Coronary artery (tissue), 2 donors: ENCODE data around the gene EFNA4.

Source experiments
- DNase-seq: peaks from one replicate; pipeline ENCODE4 v3.0.0-alpha.2; 2017; ENCODE audit warnings: low spot score
- H3K27ac ChIP-seq, 2 donors: fragments of 200-600 bp; sonication (generic); one replicate each; pipeline ENCODE4 v1.5.1; 2016 to 2019
- H3K4me3 ChIP-seq: fragments of 200-600 bp; sonication (generic); 2 replicates; pipeline ENCODE4 v1.5.1; 2016; ENCODE audit warnings: mild to moderate bottlenecking, moderate library complexity
- TF ChIP-seq, protein P1 (sequence below): fragments of 200-600 bp; sonication (generic); IDR thresholded peaks from one replicate; pipeline ENCODE4 v1.5.1; 2019; ENCODE audit warnings: antibody characterized with exemption

Gene EFNA4, protein sequence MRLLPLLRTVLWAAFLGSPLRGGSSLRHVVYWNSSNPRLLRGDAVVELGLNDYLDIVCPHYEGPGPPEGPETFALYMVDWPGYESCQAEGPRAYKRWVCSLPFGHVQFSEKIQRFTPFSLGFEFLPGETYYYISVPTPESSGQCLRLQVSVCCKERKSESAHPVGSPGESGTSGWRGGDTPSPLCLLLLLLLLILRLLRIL

DNA sequence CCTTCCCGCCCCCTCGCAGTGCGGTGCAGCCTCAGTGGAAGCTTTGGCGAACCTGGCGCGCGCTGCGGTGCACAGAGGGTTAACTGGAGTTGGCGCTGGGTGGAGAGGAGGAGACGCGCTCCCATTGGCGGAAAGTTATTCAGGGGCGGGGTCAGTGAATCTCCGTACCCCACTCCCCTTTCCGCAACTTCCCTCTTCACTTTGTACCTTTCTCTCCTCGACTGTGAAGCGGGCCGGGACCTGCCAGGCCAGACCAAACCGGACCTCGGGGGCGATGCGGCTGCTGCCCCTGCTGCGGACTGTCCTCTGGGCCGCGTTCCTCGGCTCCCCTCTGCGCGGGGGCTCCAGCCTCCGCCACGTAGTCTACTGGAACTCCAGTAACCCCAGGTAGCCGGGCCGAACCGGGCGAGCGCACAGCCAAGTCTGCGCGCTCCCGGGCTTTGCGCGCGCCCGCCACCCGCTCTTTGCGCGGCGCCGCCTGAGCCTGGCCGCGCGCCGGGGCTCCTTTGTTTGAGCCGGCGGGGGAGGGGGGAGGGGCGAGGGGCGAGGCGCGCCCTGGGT is at the start of gene EFNA4:
EFNA4 (plus strand) TSS at position 191 of the 561 bp plus-strand sequence; CDS start at position 275, 84 bp downstream.
- peak within 1 kb of the TSS; percentile 43 to 85 for H3K27ac ChIP-seq
- DNase-seq, result peak; percentile 85
- TF ChIP-seq, protein P1, sequence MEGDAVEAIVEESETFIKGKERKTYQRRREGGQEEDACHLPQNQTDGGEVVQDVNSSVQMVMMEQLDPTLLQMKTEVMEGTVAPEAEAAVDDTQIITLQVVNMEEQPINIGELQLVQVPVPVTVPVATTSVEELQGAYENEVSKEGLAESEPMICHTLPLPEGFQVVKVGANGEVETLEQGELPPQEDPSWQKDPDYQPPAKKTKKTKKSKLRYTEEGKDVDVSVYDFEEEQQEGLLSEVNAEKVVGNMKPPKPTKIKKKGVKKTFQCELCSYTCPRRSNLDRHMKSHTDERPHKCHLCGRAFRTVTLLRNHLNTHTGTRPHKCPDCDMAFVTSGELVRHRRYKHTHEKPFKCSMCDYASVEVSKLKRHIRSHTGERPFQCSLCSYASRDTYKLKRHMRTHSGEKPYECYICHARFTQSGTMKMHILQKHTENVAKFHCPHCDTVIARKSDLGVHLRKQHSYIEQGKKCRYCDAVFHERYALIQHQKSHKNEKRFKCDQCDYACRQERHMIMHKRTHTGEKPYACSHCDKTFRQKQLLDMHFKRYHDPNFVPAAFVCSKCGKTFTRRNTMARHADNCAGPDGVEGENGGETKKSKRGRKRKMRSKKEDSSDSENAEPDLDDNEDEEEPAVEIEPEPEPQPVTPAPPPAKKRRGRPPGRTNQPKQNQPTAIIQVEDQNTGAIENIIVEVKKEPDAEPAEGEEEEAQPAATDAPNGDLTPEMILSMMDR, result no peak
- peak within 1 kb of the TSS; percentile 94 for H3K4me3 ChIP-seq

DNA sequence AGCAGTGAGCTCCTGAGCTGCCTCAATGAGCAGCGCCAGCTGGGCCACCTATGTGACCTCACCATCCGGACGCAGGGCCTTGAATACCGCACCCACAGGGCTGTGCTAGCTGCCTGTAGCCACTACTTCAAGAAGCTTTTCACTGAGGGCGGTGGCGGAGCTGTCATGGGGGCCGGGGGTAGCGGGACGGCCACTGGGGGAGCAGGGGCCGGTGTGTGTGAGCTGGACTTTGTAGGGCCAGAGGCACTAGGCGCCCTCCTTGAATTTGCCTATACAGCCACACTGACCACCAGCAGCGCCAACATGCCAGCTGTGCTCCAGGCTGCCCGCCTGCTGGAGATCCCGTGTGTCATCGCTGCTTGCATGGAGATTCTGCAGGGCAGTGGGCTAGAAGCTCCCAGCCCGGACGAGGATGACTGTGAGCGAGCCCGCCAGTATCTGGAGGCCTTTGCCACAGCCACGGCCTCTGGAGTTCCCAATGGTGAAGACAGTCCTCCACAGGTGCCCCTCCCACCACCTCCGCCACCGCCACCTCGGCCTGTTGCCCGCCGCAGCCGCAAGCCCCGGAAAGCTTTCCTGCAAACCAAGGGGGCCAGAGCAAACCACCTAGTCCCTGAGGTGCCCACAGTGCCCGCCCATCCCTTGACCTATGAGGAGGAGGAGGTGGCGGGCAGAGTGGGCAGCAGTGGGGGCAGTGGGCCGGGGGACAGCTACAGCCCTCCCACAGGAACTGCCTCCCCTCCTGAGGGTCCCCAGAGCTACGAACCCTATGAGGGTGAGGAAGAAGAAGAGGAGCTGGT is 48.6 kb upstream of the EFNA4 start:
- H3K27ac ChIP-seq, result peak overlapping the region in 1 of 2 donors; percentile 97
- H3K4me3 ChIP-seq, result no peak overlapping the region
- DNase-seq, result no peak
- TF ChIP-seq, protein P1, result no peak

DNA sequence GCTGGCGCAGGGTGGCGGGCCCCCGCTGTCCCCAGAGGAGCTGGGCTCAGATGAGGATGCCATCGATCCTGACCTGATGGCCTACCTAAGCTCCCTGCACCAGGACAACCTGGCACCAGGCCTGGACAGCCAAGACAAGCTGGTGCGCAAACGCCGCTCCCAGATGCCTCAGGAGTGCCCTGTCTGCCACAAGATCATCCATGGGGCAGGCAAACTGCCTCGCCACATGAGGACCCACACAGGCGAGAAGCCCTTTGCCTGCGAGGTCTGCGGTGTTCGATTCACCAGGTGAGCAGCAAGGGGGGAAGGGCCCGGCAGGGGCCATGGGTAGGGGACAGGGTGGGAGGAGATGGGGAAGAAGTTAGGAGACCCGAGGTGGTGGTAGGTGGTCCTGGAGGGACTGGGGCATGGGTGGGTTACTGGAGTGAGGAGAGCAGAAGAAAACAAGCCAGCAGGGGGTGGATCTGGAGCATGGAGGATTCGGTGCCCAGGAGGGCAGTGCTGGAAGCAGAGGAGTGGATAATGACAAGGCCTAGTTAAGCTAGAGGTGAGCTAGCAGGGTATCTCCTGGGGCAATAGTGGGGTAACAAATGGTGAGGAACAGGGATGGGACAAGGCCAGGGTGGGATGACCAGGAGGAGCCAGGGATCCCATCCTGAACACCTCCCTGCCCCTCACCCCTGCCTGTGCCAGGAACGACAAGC is 47.9 kb upstream of the EFNA4 start:
- no peak for DNase-seq
- Histone ChIP-seq H3K27ac (peak overlapping the region in 1 of 2 donors; percentile 97), H3K4me3 (no peak overlapping the region)
- TF ChIP-seq, protein P1, result no peak

GRCh38 chr1:155016231-155016831 is 47.2 kb upstream of the EFNA4 start:
- TF ChIP-seq, protein P1, result no peak
- no peak for DNase-seq
- Histone ChIP-seq H3K4me3 (no peak overlapping the region), H3K27ac (peak overlapping the region; percentile 84 to 97)

DNA sequence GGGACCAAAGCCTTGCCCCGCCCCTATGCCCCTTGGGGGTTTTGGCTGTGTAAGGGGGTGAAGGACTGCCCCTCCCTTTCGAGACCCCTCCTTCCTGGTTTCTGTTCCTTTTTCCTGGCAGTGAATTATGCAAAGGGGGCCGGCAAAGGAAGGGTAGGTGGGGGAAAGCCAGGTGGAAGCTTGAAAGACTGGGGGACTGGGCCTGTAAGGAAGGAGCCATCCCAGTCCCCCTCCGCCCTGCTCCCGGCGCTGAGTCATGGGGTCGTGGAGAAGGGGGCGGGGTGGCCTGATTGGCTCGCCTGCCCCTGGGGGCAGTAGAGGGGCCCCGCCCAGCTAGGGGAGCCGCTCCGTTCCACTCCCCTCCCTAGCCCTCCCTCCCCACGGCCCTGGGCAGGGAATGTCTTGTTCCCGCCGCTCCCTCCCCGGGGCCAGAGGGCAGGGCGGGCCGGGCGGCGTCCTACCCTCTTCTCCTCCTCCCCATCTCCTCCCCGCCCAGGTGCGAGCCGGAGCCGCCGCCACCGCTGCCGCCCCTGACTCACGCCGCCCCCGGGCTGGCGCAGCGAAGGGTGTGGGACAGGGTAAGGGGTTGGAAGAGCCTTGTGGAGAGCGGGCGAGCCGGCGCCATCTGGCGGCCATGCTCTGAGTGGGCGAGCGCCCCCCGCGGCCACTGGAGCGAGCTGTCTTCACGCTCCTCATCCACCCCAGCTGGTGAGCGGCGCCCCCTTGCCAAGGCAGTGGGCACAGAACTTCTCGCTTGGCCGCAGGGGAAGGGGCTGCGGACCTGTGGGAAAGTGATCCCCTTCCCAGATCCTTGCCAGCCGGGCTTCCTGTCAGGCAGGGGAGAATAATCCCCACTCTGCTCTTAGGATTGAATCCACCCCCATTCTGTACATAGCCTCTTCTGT is 46.2 kb upstream of the EFNA4 start:
- TF ChIP-seq, protein P1, result peak; percentile 99
- DNase-seq, result peak; percentile 96
- Histone ChIP-seq H3K4me3 (peak overlapping the region; percentile 79), H3K27ac (peak overlapping the region; percentile 84 to 97)

DNA sequence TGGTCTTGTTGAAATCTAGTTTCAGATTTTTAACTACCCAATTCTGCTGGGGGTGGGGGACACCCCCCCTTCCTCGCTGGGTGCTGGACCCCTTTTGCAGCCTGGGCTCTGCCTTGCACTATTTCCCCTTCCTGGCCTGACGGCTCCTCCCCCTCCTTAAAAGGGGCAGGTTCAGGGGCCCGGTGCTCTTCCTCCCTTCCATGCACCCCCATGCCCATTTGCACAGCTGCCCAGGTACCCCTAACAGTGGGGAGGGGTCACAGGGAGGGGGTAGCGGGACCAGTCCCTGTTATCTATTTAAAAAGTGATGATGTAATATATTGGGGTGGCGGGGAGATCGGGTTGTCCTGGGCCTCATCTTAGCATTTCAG is 45.6 kb upstream of the EFNA4 start:
- no peak for DNase-seq
- TF ChIP-seq, protein P1, result no peak
- H3K27ac ChIP-seq, result peak overlapping the region; percentile 84 to 97
- H3K4me3 ChIP-seq, result peak overlapping the region; percentile 79
